HG02981 (cell line): ENCODE data around the gene BTBD9.

Experiments
- ATAC-seq: cut with Tn5 transposase; IDR thresholded peaks from one replicate; pipeline ENCODE4 v1.9.1; 2021; ENCODE audit warnings: mild to moderate bottlenecking, moderate library complexity; ENCODE audit not compliant: unreplicated experiment

The BTBD9 gene

GRCh38 chr6:38512211-38512610, 127.5 kb downstream of the BTBD9 start:
- no peak for ATAC-seq

DNA sequence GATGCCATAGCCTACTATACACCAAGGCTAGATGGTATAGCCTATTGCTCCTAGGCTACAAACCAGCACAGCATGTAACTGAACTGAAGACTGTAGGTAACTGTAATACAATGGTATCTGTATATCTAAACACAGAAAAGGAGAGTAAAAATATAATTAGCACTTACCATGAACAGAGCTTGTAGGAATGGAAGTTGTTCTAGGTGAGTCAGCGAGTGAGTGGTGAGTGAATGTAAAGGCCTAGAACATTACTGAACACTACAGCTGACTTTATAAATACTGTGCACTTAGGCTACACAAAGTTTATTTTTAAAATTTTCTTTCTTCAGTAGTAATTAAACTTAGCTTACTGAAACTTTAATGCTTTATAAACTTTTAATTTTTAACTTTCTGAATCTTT, 129.5 kb downstream of the BTBD9 start:
- no peak for ATAC-seq

- ATAC-seq = no peak
These were observed 130.0 kb downstream of the BTBD9 start for GRCh38 chr6:38509713-38510112.

DNA sequence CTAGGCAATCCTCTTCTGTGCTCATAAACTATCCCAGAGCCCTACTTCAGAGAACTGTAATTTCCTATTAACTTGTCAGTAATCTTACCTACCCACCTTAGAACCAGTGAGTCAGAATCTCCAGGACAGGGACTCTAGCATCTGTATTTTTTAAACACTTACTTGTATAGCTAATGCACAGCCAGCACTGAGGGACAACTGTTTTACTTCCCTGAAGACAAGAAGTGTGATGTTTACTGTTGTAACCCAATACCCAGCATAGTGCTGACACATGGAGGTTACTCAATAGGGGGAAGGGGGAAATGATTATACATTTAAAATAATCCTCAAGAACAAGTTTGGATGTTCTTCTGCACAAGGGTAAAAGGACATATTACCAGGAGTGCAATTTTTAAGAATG, 130.8 kb downstream of the BTBD9 start:
- no peak for ATAC-seq

DNA sequence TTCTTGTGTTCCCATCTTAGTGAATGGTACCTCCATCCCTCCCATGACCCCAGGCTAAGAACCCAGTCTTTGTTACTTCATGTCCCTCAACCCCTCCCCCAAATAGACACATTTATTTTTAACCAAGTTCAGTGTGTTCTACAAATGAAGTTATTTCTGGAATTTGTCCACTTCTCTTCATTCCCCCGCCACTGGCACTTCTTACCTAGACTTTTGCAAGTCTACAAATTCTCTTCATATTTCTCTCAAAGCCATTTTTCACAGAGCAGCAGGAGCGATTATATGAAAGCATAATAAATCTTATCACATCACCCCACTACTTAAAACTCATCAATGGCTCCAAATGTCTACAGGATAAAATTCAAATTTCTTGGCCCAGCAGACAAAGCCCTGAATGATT, 131.4 kb downstream of the BTBD9 start:
- ATAC-seq = no peak

GRCh38 chr6:38507173-38507572, 132.6 kb downstream of the BTBD9 start:
- no peak for ATAC-seq

DNA sequence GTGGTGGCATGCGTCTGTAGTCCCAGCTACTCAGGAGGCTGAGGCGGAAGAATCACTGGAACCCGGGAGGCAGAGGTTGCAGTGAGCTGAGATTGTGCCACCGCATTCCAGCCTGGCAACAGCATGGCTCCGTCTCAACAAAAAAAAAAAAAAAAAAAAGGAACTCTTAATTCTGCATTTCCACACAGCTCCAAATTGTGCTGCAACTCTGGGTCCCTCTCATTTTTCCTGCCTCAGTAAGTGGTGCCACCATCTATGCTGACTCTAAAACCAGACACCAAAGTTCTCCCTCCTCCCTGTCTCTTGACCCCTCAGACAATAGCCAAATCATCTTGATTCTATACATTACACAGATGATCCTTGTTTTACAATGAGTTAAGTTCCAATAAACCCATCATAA, 133.9 kb downstream of the BTBD9 start:
- ATAC-seq = no peak

GRCh38 chr6:38504996-38505395, 134.7 kb downstream of the BTBD9 start:
- no peak for ATAC-seq

DNA sequence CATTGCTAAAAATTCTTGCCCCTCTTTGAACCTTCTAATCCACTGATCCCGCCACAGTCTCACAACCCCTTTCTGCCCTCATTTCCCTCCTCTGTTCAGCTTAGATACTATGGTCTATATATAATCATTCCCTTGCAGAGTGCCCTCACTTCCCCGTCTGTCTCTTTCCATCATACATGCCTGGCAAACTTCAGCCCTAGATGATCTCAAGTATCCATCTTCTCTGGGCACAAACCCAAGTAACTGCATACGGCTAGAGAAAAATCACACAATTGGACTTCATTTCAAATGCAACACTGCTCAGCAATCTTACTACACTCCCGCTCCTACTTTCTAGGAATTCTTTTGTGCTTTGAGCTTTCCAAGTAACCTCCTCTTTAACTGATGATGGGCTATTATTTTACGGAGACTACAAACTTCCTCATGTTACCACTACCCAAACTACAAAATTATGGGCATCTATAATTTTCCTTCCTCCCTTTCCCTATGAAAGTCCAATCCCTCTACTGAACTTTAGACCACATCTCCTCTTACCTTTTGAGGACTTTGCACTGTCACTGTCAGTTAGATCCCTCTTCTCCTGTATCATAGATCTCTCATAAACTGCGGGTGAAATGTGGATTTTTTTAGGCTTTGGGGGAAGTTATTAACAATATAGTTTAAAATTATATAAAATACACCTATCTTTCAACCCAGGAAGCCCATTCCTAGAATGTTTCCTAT, 135.6 kb downstream of the BTBD9 start:
- no peak for ATAC-seq

DNA sequence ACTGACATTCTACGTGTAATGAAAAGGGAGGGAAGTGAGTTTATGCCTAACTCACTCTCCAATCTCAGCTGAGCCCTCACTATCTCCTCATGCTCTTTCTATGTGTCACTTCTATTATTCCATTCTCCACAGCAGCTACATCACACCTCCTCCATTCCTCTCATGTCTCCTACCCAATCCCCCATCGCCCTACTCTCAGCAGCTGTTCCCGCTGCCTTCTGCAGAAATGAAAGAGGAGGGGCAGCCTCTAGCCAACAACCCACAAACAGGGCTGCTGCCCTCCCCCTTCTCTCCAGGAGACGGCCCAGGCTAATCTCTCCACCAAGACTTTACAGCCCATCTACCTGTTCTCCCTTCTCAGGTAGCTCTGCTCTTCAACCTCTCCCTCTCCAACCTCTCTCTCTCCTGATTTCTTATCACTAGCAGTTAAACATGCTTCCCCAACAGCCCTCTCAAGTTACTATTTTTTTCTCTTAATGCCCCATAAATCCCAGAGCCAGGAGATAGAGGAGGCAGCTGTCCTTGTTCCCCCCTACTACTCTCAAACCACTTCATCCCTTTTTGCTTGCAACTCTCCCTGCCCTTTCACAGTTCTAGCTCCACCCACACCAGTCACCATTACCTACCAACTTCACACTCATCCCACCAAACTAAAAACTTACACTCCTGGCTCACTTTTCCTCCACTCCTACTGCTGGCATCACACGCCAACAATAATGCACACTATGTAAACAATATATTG, 136.5 kb downstream of the BTBD9 start:
- no peak for ATAC-seq

- ATAC-seq = no peak
These were observed 137.3 kb downstream of the BTBD9 start for GRCh38 chr6:38502423-38502822.

DNA sequence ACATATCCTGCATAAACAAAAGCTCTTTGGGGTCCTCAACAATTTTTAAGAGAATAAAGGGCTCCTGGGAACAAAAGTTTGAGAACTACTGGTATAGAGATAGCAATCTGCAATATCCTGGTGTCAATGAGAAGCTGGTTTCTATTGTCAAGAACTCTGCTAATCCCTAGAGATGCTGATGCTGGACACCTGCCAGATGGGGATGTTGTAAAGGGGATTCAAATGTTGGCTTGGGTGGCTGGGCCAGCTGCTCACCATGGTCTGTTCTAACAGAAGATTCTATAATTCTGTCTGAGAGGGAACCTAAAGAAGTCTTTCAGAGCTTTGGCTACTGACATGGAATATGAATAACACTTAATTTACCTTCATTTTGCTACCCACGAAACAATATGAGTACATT, 137.8 kb downstream of the BTBD9 start:
- ATAC-seq = no peak

DNA sequence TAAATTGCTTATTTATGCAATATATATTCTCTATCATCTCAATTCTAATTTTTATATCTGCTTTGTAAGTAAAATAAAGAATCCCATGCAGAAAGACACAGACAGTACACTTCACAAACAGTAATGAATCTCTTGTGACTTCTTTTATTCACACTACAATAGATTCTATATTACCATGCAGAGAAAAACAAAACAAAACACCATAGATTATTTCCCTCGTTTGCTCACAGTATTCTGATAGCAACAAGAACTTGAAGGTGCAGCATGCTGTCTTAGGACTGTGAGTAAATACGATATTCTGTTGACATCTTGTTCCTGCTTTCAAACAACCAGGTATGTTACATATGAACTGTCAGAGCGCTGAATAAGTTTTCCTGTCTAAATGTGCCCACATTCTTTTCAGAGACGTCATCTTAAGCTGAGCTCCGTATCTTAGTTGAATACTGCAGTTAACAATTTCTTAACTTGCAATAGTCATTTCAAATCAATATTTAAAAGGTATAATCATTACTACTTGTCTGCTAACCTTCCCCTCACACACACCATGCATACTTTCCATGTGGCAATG, 140.1 kb downstream of the BTBD9 start:
- no peak for ATAC-seq

DNA sequence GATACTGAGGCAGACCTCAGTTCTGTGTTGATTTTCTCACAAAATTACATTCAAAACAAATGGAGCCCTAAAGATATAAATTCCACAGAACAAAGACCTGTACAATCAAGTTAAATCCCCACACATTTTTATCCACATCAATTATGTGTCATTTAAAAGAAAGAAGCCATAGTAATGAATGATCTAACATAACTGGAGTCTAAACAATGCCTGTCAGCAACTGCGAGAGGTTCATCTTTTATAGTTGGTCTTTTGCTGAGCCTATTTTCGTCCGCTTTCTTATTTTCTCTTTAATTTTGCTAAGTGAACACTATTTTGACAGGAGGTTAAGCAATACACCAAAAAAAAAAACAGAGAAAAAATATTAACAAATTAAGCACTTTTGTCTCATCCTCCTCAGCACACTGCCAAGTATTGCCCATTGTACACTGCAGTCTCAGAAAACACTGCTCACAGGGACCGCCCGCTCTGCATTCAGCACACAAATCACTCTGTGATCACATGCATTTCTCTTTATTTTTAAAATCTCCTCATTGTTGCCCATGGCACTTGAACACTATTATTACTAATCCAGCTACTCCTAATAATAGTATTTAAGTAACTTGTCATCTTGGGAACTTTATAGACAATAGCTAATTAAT, 140.8 kb downstream of the BTBD9 start:
- ATAC-seq = no peak

- ATAC-seq = no peak
These were observed 141.6 kb downstream of the BTBD9 start for GRCh38 chr6:38498085-38498484.

DNA sequence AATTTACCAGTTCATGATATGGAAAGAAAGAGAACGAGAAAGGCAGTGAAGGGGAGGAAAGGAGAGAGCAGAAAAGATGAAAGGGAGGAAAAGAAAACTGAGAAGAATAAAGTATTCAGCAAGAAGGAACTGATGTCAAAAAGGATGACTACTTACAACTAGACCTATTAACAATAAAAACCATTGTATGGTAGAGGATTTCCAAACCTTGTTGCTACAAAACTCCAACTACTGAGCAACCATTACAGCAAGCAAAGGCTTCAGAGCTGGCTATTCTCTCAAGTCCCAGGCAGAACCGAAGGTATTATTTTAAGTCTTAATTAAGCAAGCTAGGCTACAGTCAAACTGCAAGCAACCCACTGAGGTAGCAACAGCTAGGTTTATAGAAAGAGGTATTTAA, 142.2 kb downstream of the BTBD9 start:
- ATAC-seq = no peak

- no peak for ATAC-seq
These were observed 143.7 kb downstream of the BTBD9 start for GRCh38 chr6:38495922-38496635.

GRCh38 chr6:38495518-38495917, 144.2 kb downstream of the BTBD9 start:
- ATAC-seq = no peak

GRCh38 chr6:38493931-38494547, 145.7 kb downstream of the BTBD9 start:
- ATAC-seq = no peak

- no peak for ATAC-seq
These were observed 147.7 kb downstream of the BTBD9 start for GRCh38 chr6:38492031-38492430.

DNA sequence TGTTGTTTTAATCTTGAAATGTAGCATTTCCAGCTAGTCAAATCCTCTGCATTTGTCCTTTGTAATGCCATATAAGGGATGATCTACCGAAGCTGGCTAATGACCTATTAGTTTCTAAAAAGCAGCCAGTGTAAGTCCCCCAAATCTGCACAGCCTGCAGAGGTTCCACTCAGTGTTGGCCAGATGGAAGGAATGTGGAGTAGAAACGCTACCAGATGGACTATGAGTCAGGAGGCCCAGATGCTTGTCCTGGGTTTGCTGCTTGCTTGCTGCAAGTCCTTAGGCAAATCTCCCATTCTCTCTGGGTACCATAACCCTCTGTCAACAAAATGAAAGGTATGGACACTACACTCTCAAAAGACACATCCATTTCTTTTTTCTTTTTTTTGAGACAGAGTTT, 149.8 kb downstream of the BTBD9 start:
- no peak for ATAC-seq
